PC-9 (cell line): ENCODE measurements around the gene FARP1.
"Not testable (repeated sequence)": the region's sequence is repeated elsewhere in the genome, so short reads cannot be mapped to it uniquely, and the experiment has no call there.

Source experiments
- CTCF ChIP-seq: fragments of 200-600 bp; sonication (generic); conservative IDR thresholded peaks from 2 replicates; pipeline ENCODE4 v1.6.1; 2017; ENCODE audit warnings: mixed run types, antibody characterized with exemption, mild to moderate bottlenecking, moderate library complexity
- EZH2 ChIP-seq: fragments of 200-600 bp; sonication (generic); IDR thresholded peaks from 2 replicates; pipeline ENCODE4 v1.8.0; 2017; ENCODE audit warnings: antibody characterized with exemption, low read depth

GRCh38 chr13:98271646-98272045 lies 128.8 kb downstream of the FARP1 start:
- not testable (repeated sequence) for TF ChIP-seq CTCF, EZH2
